ENCODE results near the gene USP32.

- TF ChIP-seq ELK1 (IDR thresholded peaks at IDR 0.05; ENCODE audit: low read depth, low read length) (no peak), EGR1 (IDR thresholded peaks at IDR 0.05; ENCODE audit: borderline replicate concordance in 1 of 2, low read depth in 2 of 2, low read length in 2 of 2) (no peak), CREB1 (IDR thresholded peaks at IDR 0.05; ENCODE audit: low read depth) (no peak), STAT1 (conservative IDR thresholded peaks at IDR 0.05) (no peak), SREBF2 (IDR thresholded peaks at IDR 0.05; ENCODE audit: low read length) (no peak), ATF7 (IDR thresholded peaks at IDR 0.05; ENCODE audit: low read depth) (no peak), HDAC6 (IDR thresholded peaks at IDR 0.05; ENCODE audit: unreplicated experiment) (no peak), RUNX3 (IDR thresholded peaks at IDR 0.05; ENCODE audit: low read length) (no peak), BHLHE40 (IDR thresholded peaks at IDR 0.05; ENCODE audit: borderline replicate concordance in 1 of 2, low read depth in 2 of 2, low read length in 1 of 2) (no peak), FOS (IDR thresholded peaks at IDR 0.05; ENCODE audit: borderline replicate concordance, extremely low read depth, insufficient read length) (no peak)
- TF ChIP-seq, protein P1, sequence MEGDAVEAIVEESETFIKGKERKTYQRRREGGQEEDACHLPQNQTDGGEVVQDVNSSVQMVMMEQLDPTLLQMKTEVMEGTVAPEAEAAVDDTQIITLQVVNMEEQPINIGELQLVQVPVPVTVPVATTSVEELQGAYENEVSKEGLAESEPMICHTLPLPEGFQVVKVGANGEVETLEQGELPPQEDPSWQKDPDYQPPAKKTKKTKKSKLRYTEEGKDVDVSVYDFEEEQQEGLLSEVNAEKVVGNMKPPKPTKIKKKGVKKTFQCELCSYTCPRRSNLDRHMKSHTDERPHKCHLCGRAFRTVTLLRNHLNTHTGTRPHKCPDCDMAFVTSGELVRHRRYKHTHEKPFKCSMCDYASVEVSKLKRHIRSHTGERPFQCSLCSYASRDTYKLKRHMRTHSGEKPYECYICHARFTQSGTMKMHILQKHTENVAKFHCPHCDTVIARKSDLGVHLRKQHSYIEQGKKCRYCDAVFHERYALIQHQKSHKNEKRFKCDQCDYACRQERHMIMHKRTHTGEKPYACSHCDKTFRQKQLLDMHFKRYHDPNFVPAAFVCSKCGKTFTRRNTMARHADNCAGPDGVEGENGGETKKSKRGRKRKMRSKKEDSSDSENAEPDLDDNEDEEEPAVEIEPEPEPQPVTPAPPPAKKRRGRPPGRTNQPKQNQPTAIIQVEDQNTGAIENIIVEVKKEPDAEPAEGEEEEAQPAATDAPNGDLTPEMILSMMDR (IDR thresholded peaks at IDR 0.05 in 2 of 3, conservative IDR thresholded peaks at IDR 0.05 in 1 of 3; ENCODE audit: control insufficient read depth in 2 of 3, extremely low read depth in 1 of 3, insufficient read depth in 1 of 3, low read depth in 3 of 3, low read length in 3 of 3), result no peak
Measured at GRCh38 chr17:60156746-60157145, 235.2 kb downstream of the USP32 start.

Data from GM12878 (cell line).